Adipose tissue (tissue), 3 donors: Measurements from ENCODE around the gene SPG7. TPM values are rescaled to one million over a fixed set of nuclear protein-coding genes. Genes with fewer than 3 reads are reported as not detected.
"Not testable (repeated sequence)": the region's sequence is repeated elsewhere in the genome, so short reads cannot be mapped to it uniquely, and the experiment has no call there.

Source experiments
- H3K27ac ChIP-seq: one replicate; pipeline ENCODE4 v1.5.1; 2013; ENCODE audit warnings: low read depth, low read length
- WGBS, 3 donors: extraction: QIAGEN DNeasy Blood & Tissue Kit; methylation state at CpG; one replicate each; pipeline ENCODE4 v1.1.7; 2013; 5-methylcytosine and 5-hydroxymethylcytosine counted together
- polyA plus RNA-seq, 3 donors: library from polyadenylated mRNA; stranded (reverse); fragments of 200-250 nt; gene quantifications; one replicate each; pipeline ENCODE4 v1.2.3, GENCODE V29; 2013
- donor health status: healthy with polysubstance abuse.
- donor health status: Bipolar disorder and iron deficiency.
- donor health status: healthy.

SPG7 gene
- polyA plus RNA-seq, 3 donors, result 38.4 to 62.0 (median 61.1) TPM

GRCh38 chr16:89581861-89582563, 73.8 kb downstream of the SPG7 start:
- 50 to 63% (median 61%) methylated on average over 15 of the region's 15 CpGs for WGBS, 3 donors
- no peak overlapping the region for H3K27ac ChIP-seq

GRCh38 chr16:89582614-89583196, 74.5 kb downstream of the SPG7 start:
- 86 to 93% (median 93%) methylated on average over 19 of the region's 19 CpGs for WGBS, 3 donors
- H3K27ac ChIP-seq, result no peak overlapping the region

GRCh38 chr16:89583197-89583894, 75.1 kb downstream of the SPG7 start:
- H3K27ac ChIP-seq, result no peak overlapping the region
- 88 to 92% (median 90%) methylated on average over 36 of the region's 36 CpGs for WGBS, 3 donors

- no peak overlapping the region for H3K27ac ChIP-seq
- 89 to 92% (median 90%) methylated on average over 44 to 49 of the region's 49 CpGs for WGBS, 3 donors
Measured at GRCh38 chr16:89583895-89584644, 75.9 kb downstream of the SPG7 start.

GRCh38 chr16:89584768-89585549, 76.8 kb downstream of the SPG7 start:
- H3K27ac ChIP-seq, result no peak overlapping the region
- 64 to 69% (median 69%) methylated on average over 23 to 25 of the region's 25 CpGs for WGBS, 3 donors

- H3K27ac ChIP-seq, result no peak overlapping the region
- 52 to 83% (median 80%) methylated on average over 6 to 7 of the region's 7 CpGs for WGBS, 3 donors
Measured at GRCh38 chr16:89586218-89586617, 78.0 kb downstream of the SPG7 start.

GRCh38 chr16:89586853-89587252, 78.7 kb downstream of the SPG7 start:
- 71 to 84% (median 74%) methylated on average over 8 to 14 of the region's 25 CpGs for WGBS, 3 donors
- H3K27ac ChIP-seq, result no peak overlapping the region

- not testable (repeated sequence) for H3K27ac ChIP-seq
- 96% methylated on average over 5 to 16 of the region's 36 CpGs for WGBS, 3 donors
Measured at GRCh38 chr16:89587676-89588075, 79.5 kb downstream of the SPG7 start.

- 92 to 94% (median 93%) methylated on average over 26 of the region's 26 CpGs for WGBS, 3 donors
- H3K27ac ChIP-seq, result no peak overlapping the region
Measured at GRCh38 chr16:89588413-89589109, 80.4 kb downstream of the SPG7 start.

GRCh38 chr16:89589241-89589926, 81.2 kb downstream of the SPG7 start:
- H3K27ac ChIP-seq, result no peak overlapping the region
- WGBS, 3 donors, result 92 to 94% (median 93%) methylated on average over 20 to 21 of the region's 21 CpGs

GRCh38 chr16:89593841-89594240, 85.6 kb downstream of the SPG7 start:
- no peak overlapping the region for H3K27ac ChIP-seq
- WGBS, 3 donors, result 74 to 79% (median 75%) methylated on average over 15 of the region's 15 CpGs

GRCh38 chr16:89595330-89596060, 87.3 kb downstream of the SPG7 start:
- H3K27ac ChIP-seq, result no peak overlapping the region
- WGBS, 3 donors, result 92 to 94% (median 93%) methylated on average over 40 to 47 of the region's 47 CpGs

GRCh38 chr16:89596061-89596689, 88.0 kb downstream of the SPG7 start:
- 84 to 89% (median 88%) methylated on average over 25 of the region's 25 CpGs for WGBS, 3 donors
- no peak overlapping the region for H3K27ac ChIP-seq

- 87 to 89% (median 88%) methylated on average over 19 of the region's 19 CpGs for WGBS, 3 donors
- no peak overlapping the region for H3K27ac ChIP-seq
Measured at GRCh38 chr16:89596957-89597649, 88.9 kb downstream of the SPG7 start.

GRCh38 chr16:89598199-89598598, 90.0 kb downstream of the SPG7 start:
- H3K27ac ChIP-seq, result no peak overlapping the region
- 75 to 78% (median 77%) methylated on average over 13 to 14 of the region's 14 CpGs for WGBS, 3 donors
